GM21825 (cell line): ENCODE data around the gene WNT7B.

Experiments
- ATAC-seq: cut with Tn5 transposase; IDR thresholded peaks from one replicate; pipeline ENCODE4 v1.9.1; 2021; ENCODE audit warnings: mild to moderate bottlenecking, moderate library complexity; ENCODE audit not compliant: unreplicated experiment

Gene WNT7B

GRCh38 chr22:45891996-45892621 lies 84.9 kb downstream of the WNT7B start:
- no peak for ATAC-seq

- ATAC-seq, result no peak
Observed at GRCh38 chr22:45891471-45891995, 85.4 kb downstream of the WNT7B start.

- ATAC-seq, result no peak
Observed at GRCh38 chr22:45891021-45891421, 85.9 kb downstream of the WNT7B start.

- no peak for ATAC-seq
Observed at GRCh38 chr22:45890351-45890635, 86.7 kb downstream of the WNT7B start.

GRCh38 chr22:45889539-45890350 lies 87.2 kb downstream of the WNT7B start:
- ATAC-seq, result no peak

GRCh38 chr22:45889093-45889538 lies 87.8 kb downstream of the WNT7B start:
- no peak for ATAC-seq

- ATAC-seq, result no peak
Observed at GRCh38 chr22:45888221-45889092, 88.5 kb downstream of the WNT7B start.

GRCh38 chr22:45887202-45888131 lies 89.5 kb downstream of the WNT7B start:
- no peak for ATAC-seq

- no peak for ATAC-seq
Observed at GRCh38 chr22:45886540-45886939, 90.4 kb downstream of the WNT7B start.

- ATAC-seq, result no peak
Observed at GRCh38 chr22:45885941-45886395, 91.0 kb downstream of the WNT7B start.

- ATAC-seq, result no peak
Observed at GRCh38 chr22:45885171-45885840, 91.7 kb downstream of the WNT7B start.

- ATAC-seq, result no peak
Observed at GRCh38 chr22:45884201-45885062, 92.5 kb downstream of the WNT7B start.

GRCh38 chr22:45883811-45884170 lies 93.2 kb downstream of the WNT7B start:
- ATAC-seq, result no peak

- ATAC-seq, result no peak
Observed at GRCh38 chr22:45882881-45883810, 93.8 kb downstream of the WNT7B start.

GRCh38 chr22:45881524-45881875 lies 95.5 kb downstream of the WNT7B start:
- ATAC-seq, result no peak

- ATAC-seq, result no peak
Observed at GRCh38 chr22:45880716-45881523, 96.0 kb downstream of the WNT7B start.
